ENCODE results near the gene GSTO1.
A peak's percentile ranks its signal among the peaks of the same experiment; 100 is the strongest.

The GSTO1 gene

GRCh38 chr10:104304927-104305326 is 50.2 kb downstream of the GSTO1 start:
- DNase-seq (ENCODE audit: low read depth), result peak; percentile 36

DNA sequence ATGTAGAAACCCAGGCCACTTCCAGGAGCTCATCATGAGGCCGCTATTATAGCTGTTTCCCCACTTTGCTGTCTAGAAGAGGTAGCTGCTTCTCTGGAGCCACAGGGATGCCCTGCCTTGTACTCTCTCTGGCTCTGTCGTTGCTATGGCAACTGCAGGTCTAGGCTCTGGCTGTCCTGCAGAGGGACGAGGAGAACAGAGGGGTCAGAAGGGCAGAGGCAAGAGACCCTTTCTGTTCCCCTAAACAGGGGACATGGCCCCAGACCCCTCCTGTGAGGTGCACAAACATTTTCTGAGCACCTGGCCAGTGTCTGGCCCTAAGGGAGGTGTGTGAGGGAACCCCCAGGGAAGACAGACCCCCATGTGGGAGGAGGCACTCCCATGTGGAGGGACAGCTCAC is 52.2 kb downstream of the GSTO1 start:
- DNase-seq (ENCODE audit: low read depth), result peak; percentile 25

GRCh38 chr10:104307576-104308438 is 53.1 kb downstream of the GSTO1 start:
- DNase-seq (ENCODE audit: low read depth), result peak; percentile 46

- peak; percentile 14 for DNase-seq (ENCODE audit: low read depth)
Observed at GRCh38 chr10:104308439-104308903, 53.8 kb downstream of the GSTO1 start.

- DNase-seq (ENCODE audit: low read depth), result peak; percentile 84
Observed at GRCh38 chr10:104309980-104310978, 55.6 kb downstream of the GSTO1 start.

- no peak for DNase-seq (ENCODE audit: low read depth)
Observed at GRCh38 chr10:104311184-104311720, 56.6 kb downstream of the GSTO1 start.

- no peak for DNase-seq (ENCODE audit: low read depth)
Observed at GRCh38 chr10:104314591-104315485, 60.1 kb downstream of the GSTO1 start.

GRCh38 chr10:104315486-104315921 is 60.8 kb downstream of the GSTO1 start:
- DNase-seq (ENCODE audit: low read depth), result no peak

GRCh38 chr10:104316321-104317099 is 61.8 kb downstream of the GSTO1 start:
- no peak for DNase-seq (ENCODE audit: low read depth)

Data from iris pigment epithelial cell (primary cell).